Measurements from ENCODE around the gene PEPD. TPM values are rescaled to one million over a fixed set of nuclear protein-coding genes. Genes with fewer than 3 reads are reported as not detected.

Gene PEPD
- total and polyA plus RNA-seq, 2 donors (not counting 3 experiments of a cell fraction or from before 2014, with no cell fraction given), result 73.7 to 126 TPM

DNA sequence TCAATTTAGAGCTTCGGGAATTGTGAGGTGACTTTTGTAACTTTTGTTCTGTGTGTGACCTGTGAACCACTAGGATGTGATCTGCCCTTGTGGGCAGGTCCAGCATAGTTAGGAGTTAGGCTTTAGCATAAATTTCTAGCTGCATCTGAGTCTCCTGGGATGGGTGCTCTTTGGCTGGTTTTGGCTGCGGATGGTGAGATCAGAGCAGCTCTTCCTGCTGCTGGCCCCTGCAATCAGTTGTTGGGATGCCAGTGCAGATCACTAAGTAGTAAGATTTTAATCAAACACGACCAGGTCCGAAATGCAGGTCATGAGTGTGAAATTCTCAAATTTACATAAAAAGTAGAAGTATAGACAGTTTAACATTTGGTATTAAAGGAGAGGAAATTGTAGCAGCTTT is 139.6 kb downstream of the PEPD start:
- dilution Hi-C loops (cut with MboI; ENCODE audit: extremely low pct_ligation_motif_present, low sequenced_read_pairs), result no loop called here
- CTCF ChIA-PET, result interaction anchor here (0.9 to 1.4 kb wide), 3 partner anchors 25 to 396 kb away, joined by 3 to 5 read pairs (median 3); no protein-coding TSS in a partner anchor

More for the DNA sequence above, 139.6 kb downstream of the PEPD start:
- Histone ChIP-seq H3K4me1 (ENCODE audit: control insufficient read depth, extremely low read depth, insufficient read depth, low read length) (peaks cover 13% of the 10 kb centered on the region), H3K9ac (replicated peaks; ENCODE audit: extremely low read depth, insufficient read depth, low read length) (no peak overlapping the region), H2AFZ (ENCODE audit: low read depth, low read length) (no peak overlapping the region), H3K27me3 (ENCODE audit: control insufficient read depth in 2 of 2, insufficient read depth in 2 of 2, low read length in 2 of 2) (no peaks in the 10 kb centered on the region), H3K4me2 (ENCODE audit: insufficient read depth, low read length) (no peak overlapping the region), H3K9me1 (replicated peaks; ENCODE audit: control insufficient read depth, extremely low read depth, insufficient read depth, low read length) (no peaks in the 10 kb centered on the region), H3K9me3 (replicated peaks; ENCODE audit: control insufficient read depth, insufficient read depth, low read length) (no peaks in the 10 kb centered on the region), H4K20me1 (replicated peaks; ENCODE audit: control insufficient read depth, extremely low read depth, insufficient read depth, low read length) (peaks cover 9% of the 10 kb centered on the region), H3K36me3 (ENCODE audit: control insufficient read depth in 2 of 2, extremely low read depth in 1 of 2, insufficient read depth in 2 of 2, low read length in 2 of 2) (peaks cover 5 to 11% of the 10 kb centered on the region in 2 experiments), H3K79me2 (ENCODE audit: control insufficient read depth, insufficient read depth, low read length) (peaks cover 78% of the 10 kb centered on the region), H3K4me3 (replicated peaks in 1 of 3; ENCODE audit: insufficient read depth in 1 of 3, low read depth in 1 of 3, low read length in 3 of 3) (no peak overlapping the region), H3K27ac (ENCODE audit: insufficient read depth, low read depth, low read length) (no peak overlapping the region)
- BruUV-seq (replicated peaks), result no TSS peak
- intact Hi-C loops (cut with micrococcal nuclease), result no loop called here
- no peak for DNase-seq (ENCODE audit: low read depth, low spot score)
- POLR2A ChIA-PET, result interaction anchor here (1.1 kb wide), 1 partner anchor 9 kb away, joined by 3 read pairs; the partner anchor contains the start of gene CEBPG
- no peak for FAIRE-seq
- TF ChIP-seq FOS (IDR thresholded peaks at IDR 0.05; ENCODE audit: borderline replicate concordance, insufficient read depth, low read length) (no peak), POLR2AphosphoS5 (IDR thresholded peaks at IDR 0.05; ENCODE audit: insufficient read depth, low read depth, low read length) (no peak), GATA2 (IDR thresholded peaks at IDR 0.05; ENCODE audit: insufficient read depth, insufficient read length, low read depth, low read length) (no peak), EZH2 (IDR thresholded peaks at IDR 0.05; ENCODE audit: borderline replicate concordance, low read depth, low read length, severe bottlenecking) (no peak), POLR2A (IDR thresholded peaks at IDR 0.05; ENCODE audit: low read depth, low read length) (no peak), MYC (IDR thresholded peaks at IDR 0.05; ENCODE audit: low read depth, low read length) (no peak), JUN (IDR thresholded peaks at IDR 0.05; ENCODE audit: borderline replicate concordance, insufficient read depth, insufficient read length, low read depth) (no peak)
- TF ChIP-seq, protein P1, sequence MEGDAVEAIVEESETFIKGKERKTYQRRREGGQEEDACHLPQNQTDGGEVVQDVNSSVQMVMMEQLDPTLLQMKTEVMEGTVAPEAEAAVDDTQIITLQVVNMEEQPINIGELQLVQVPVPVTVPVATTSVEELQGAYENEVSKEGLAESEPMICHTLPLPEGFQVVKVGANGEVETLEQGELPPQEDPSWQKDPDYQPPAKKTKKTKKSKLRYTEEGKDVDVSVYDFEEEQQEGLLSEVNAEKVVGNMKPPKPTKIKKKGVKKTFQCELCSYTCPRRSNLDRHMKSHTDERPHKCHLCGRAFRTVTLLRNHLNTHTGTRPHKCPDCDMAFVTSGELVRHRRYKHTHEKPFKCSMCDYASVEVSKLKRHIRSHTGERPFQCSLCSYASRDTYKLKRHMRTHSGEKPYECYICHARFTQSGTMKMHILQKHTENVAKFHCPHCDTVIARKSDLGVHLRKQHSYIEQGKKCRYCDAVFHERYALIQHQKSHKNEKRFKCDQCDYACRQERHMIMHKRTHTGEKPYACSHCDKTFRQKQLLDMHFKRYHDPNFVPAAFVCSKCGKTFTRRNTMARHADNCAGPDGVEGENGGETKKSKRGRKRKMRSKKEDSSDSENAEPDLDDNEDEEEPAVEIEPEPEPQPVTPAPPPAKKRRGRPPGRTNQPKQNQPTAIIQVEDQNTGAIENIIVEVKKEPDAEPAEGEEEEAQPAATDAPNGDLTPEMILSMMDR (IDR thresholded peaks at IDR 0.05; ENCODE audit: extremely low read depth in 1 of 2, insufficient read depth in 1 of 2, low read depth in 1 of 2, low read length in 2 of 2), result no peak
- TF ChIP-seq, protein P2, sequence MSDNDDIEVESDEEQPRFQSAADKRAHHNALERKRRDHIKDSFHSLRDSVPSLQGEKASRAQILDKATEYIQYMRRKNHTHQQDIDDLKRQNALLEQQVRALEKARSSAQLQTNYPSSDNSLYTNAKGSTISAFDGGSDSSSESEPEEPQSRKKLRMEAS (IDR thresholded peaks at IDR 0.05; ENCODE audit: insufficient read depth, insufficient read length), result no peak
